ENCODE data around the gene CD44.
"Not testable (repeated sequence)": the region's sequence is repeated elsewhere in the genome, so short reads cannot be mapped to it uniquely, and the experiment has no call there.

Gene CD44
- 607 to 1,324 (median 813) reads per million in 9 experiments for total RNA-seq

DNA sequence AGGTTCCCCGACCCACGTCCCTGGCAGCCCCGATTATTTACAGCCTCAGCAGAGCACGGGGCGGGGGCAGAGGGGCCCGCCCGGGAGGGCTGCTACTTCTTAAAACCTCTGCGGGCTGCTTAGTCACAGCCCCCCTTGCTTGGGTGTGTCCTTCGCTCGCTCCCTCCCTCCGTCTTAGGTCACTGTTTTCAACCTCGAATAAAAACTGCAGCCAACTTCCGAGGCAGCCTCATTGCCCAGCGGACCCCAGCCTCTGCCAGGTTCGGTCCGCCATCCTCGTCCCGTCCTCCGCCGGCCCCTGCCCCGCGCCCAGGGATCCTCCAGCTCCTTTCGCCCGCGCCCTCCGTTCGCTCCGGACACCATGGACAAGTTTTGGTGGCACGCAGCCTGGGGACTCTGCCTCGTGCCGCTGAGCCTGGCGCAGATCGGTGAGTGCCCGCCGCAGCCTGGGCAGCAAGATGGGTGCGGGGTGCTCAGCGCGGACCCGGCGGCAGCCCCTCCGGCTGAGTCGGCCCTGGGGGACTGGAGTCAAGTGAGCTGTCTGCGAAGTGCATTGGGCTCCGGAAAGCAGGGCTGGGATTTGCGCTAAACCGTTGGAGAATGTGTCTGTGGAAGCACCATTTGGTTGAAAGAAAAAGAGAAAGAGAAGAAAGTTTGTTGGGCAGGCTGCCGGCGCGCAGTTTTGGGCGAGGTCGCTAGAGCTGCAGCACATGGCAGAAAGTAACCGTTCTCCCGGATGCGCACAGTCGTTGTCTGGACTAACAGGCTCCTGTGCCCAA, at the start of gene CD44:
Gene CD44, plus strand, starts transcription at position 229 of the 779 bp plus-strand sequence. Its CDS starts 133 bp downstream, at position 362.
- Mint-ChIP-seq H3K27me3 (no peaks in the 10 kb centered on the region), H3K9me3 (no peaks in the 10 kb centered on the region), H3K4me1 (ENCODE audit: low read depth in 2 of 2) (peaks cover 35 to 52% of the 10 kb centered on the region in 2 donors), H3K27ac (peak within 1 kb of the TSS; percentile 92 to 99), H3K4me3 (peak within 1 kb of the TSS; percentile 82 to 86), H3K36me3 (ENCODE audit: insufficient read depth) (peaks cover 57% of the 10 kb centered on the region)
- peak; percentile 78 to 79 (median 78) for DNase-seq
- ATAC-seq (replicated peaks): peak; percentile 82

GRCh38 chr11:35089666-35090065, 49.3 kb upstream of the CD44 start:
- H3K36me3 Mint-ChIP-seq (ENCODE audit: insufficient read depth): no peaks in the 10 kb centered on the region
- H3K4me1 Mint-ChIP-seq (ENCODE audit: low read depth in 2 of 2): peaks cover 14 to 33% of the 10 kb centered on the region in 2 donors
- H3K27ac Mint-ChIP-seq: no peak overlapping the region
- no peaks in the 10 kb centered on the region for H3K27me3 Mint-ChIP-seq
- DNase-seq (no peak), ATAC-seq (replicated peaks) (no peak)
- H3K9me3 Mint-ChIP-seq: no peaks in the 10 kb centered on the region
- no peak overlapping the region for H3K4me3 Mint-ChIP-seq

DNA sequence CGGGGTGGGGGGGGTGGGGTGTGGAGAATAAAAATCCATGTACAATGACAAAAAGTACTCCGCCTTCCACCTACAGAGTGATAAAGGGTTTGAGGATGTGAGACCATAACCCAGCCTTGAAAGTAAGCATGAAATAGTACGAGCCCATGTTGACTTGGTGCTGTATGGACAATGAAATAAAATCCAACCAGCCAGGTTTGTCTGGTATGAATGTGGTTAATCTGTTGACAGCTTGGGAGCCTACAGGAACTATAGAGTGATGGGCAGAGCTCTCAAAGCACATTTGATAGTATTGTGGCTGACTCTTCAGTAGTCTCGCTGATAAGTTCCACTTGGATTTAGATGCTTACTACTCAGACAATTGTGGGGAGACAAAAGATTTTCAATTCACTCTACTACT, 48.8 kb upstream of the CD44 start:
- no peak overlapping the region for H3K27ac Mint-ChIP-seq
- H3K4me1 Mint-ChIP-seq (ENCODE audit: low read depth in 2 of 2): peaks cover 11 to 28% of the 10 kb centered on the region in 2 donors
- no peaks in the 10 kb centered on the region for H3K27me3 Mint-ChIP-seq
- no peak overlapping the region for H3K4me3 Mint-ChIP-seq
- no peak for DNase-seq
- no peaks in the 10 kb centered on the region for H3K36me3 Mint-ChIP-seq (ENCODE audit: insufficient read depth)
- no peak for ATAC-seq (replicated peaks)
- H3K9me3 Mint-ChIP-seq: no peaks in the 10 kb centered on the region

- not testable (repeated sequence) for H3K27me3 Mint-ChIP-seq; H3K9me3 Mint-ChIP-seq; ATAC-seq (replicated peaks); H3K27ac Mint-ChIP-seq; DNase-seq; H3K4me3 Mint-ChIP-seq; H3K36me3 Mint-ChIP-seq (ENCODE audit: insufficient read depth)
- H3K4me1 Mint-ChIP-seq (ENCODE audit: low read depth in 2 of 2): peaks cover 16 to 29% of the 10 kb centered on the region in 2 donors
These were observed 48.0 kb upstream of the CD44 start for GRCh38 chr11:35090991-35091390.

DNA sequence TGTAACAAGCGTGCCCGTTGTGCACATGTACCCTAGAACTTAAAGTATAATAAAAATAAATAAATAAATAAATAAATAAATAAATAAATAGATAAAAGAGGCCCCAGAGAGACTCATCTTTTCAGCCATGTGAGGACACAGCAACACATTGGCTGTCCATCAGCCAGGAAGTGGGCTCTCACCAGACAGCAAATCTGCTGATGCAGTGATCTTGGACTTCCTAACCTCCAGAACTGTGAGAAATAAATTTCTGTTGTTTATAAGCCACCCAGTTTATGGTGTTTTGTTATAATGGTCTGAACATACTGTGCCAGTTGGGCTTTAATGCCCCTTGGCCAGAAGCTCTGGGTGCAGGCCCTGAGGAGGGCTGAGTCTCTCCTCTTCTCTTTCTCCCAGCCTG, 42.2 kb upstream of the CD44 start:
- H3K27ac Mint-ChIP-seq: no peak overlapping the region
- DNase-seq: no peak
- peaks cover 9 to 13% of the 10 kb centered on the region in 2 donors for H3K4me1 Mint-ChIP-seq (ENCODE audit: low read depth in 2 of 2)
- ATAC-seq (replicated peaks): no peak
- no peaks in the 10 kb centered on the region for H3K36me3 Mint-ChIP-seq (ENCODE audit: insufficient read depth)
- H3K9me3 Mint-ChIP-seq: no peaks in the 10 kb centered on the region
- no peaks in the 10 kb centered on the region for H3K27me3 Mint-ChIP-seq
- H3K4me3 Mint-ChIP-seq: no peak overlapping the region

- ATAC-seq (replicated peaks) (no peak), DNase-seq (no peak)
- H3K27me3 Mint-ChIP-seq: no peaks in the 10 kb centered on the region
- peak overlapping the region in 1 of 2 donors; percentile 75 for H3K27ac Mint-ChIP-seq
- H3K4me3 Mint-ChIP-seq: no peak overlapping the region
- no peaks in the 10 kb centered on the region for H3K9me3 Mint-ChIP-seq
- no peaks in the 10 kb centered on the region for H3K36me3 Mint-ChIP-seq (ENCODE audit: insufficient read depth)
- H3K4me1 Mint-ChIP-seq (ENCODE audit: low read depth in 2 of 2): peaks cover 9 to 13% of the 10 kb centered on the region in 2 donors
These were observed 41.0 kb upstream of the CD44 start for GRCh38 chr11:35097814-35098455.

GRCh38 chr11:35098855-35099254, 40.1 kb upstream of the CD44 start:
- no peak overlapping the region for H3K4me3 Mint-ChIP-seq
- ATAC-seq (replicated peaks) (no peak), DNase-seq (no peak)
- H3K9me3 Mint-ChIP-seq: no peaks in the 10 kb centered on the region
- H3K27me3 Mint-ChIP-seq: no peaks in the 10 kb centered on the region
- peaks cover 9 to 11% of the 10 kb centered on the region in 2 donors for H3K4me1 Mint-ChIP-seq (ENCODE audit: low read depth in 2 of 2)
- H3K27ac Mint-ChIP-seq: peak overlapping the region in 1 of 2 donors; percentile 61
- no peaks in the 10 kb centered on the region for H3K36me3 Mint-ChIP-seq (ENCODE audit: insufficient read depth)

DNA sequence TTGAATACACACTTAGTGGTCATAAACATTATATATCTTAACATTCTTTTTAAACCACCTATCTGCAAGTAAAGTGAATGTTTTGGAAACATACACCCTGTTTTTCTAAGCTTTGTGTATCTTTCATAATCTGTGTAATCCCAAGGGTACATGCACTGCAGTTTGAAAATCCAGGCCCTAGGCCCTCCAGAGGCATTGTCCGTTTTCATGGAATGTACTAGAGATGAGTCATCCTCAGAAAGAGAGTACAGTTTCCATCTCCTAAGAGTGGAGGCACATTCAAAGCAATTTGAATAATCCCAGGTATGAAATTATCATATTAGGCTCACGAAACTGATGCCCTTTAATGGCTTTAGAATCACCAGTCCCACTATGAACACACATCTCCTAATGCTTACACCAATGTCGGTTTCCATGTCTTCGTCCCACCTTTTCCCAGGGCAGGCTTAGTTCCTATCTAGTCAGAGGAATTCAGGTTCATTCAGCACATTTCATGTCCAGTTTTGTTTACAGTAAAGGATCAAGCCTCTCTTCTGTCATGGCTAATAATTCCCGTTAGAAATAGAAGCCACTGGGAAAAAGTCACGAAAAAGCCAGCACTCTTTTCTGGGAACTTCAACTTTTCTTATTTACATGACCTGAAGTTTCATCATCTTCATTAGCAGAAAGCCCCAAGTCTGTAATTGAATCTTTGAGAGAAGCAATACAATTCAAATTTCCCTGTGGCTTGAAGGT, 39.5 kb upstream of the CD44 start:
- H3K4me1 Mint-ChIP-seq (ENCODE audit: low read depth in 2 of 2): peaks cover 9% of the 10 kb centered on the region in 2 donors
- no peaks in the 10 kb centered on the region for H3K36me3 Mint-ChIP-seq (ENCODE audit: insufficient read depth)
- no peaks in the 10 kb centered on the region for H3K27me3 Mint-ChIP-seq
- H3K27ac Mint-ChIP-seq: no peak overlapping the region
- no peak overlapping the region for H3K4me3 Mint-ChIP-seq
- ATAC-seq (replicated peaks) (no peak), DNase-seq (no peak)
- no peaks in the 10 kb centered on the region for H3K9me3 Mint-ChIP-seq

DNA sequence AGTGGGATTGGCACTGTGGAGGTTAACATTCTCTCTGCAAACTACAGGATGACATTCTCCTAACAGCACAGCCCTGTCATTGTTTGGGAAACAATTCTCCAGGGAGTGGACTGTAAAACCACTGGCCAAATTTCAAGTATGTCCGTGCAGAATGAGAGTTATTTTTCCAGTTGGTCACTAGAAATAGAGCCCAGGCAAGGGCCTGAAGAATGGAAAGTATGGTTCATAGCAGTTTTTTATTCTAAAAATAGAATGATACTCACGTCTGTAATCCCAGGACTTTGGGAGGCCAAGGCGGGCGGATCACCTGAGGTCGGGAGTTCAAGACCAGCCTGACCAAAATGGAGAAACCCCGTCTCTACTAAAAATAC, 39.0 kb upstream of the CD44 start:
- DNase-seq: no peak
- no peak for ATAC-seq (replicated peaks)
- H3K4me3 Mint-ChIP-seq: no peak overlapping the region
- H3K36me3 Mint-ChIP-seq (ENCODE audit: insufficient read depth): no peaks in the 10 kb centered on the region
- peaks cover 9% of the 10 kb centered on the region in 2 donors for H3K4me1 Mint-ChIP-seq (ENCODE audit: low read depth in 2 of 2)
- H3K27ac Mint-ChIP-seq: no peak overlapping the region
- H3K27me3 Mint-ChIP-seq: no peaks in the 10 kb centered on the region
- no peaks in the 10 kb centered on the region for H3K9me3 Mint-ChIP-seq

DNA sequence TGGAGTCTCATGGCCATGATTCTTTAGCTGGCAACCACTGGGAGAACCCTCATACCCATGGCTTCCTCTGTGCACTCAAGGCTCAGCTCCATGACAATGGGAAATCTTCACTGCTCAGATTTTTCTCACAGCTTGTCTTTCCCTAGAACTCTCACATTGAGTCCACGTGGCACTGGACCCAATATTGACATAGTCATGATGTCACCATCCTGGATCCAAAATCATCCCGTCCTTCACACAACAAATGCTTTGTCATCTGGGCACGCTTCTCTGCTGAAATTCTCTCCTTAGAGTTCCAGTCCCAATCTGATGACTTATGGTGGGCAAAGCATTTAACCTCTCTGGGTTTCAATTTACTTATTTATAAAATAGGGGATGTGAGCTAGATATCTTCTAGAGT, 37.7 kb upstream of the CD44 start:
- no peaks in the 10 kb centered on the region for H3K36me3 Mint-ChIP-seq (ENCODE audit: insufficient read depth)
- no peak overlapping the region for H3K4me3 Mint-ChIP-seq
- H3K27me3 Mint-ChIP-seq: no peaks in the 10 kb centered on the region
- no peaks in the 10 kb centered on the region for H3K9me3 Mint-ChIP-seq
- no peak for ATAC-seq (replicated peaks)
- no peak for DNase-seq
- peaks cover 14 to 17% of the 10 kb centered on the region in 2 donors for H3K4me1 Mint-ChIP-seq (ENCODE audit: low read depth in 2 of 2)
- H3K27ac Mint-ChIP-seq: no peak overlapping the region

DNA sequence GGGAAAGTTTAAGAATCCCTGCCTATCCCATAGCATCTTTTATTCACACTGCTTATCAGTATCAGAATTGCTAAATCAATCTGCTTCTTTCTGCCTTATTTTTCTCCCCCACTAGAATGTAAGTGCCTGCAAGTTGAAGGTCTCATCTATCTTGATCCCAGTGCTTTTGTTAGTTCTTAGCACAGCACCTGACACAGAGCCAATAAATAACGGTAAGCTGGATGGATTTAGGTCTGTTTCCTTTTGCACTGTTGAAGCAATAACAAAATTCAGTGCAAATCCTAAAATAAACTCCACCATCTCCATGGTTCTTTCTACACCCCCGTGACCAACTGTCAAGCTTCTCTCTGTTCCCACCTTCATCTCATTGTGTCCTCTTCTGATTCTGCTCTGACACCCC, 36.7 kb upstream of the CD44 start:
- Mint-ChIP-seq H3K27me3 (no peaks in the 10 kb centered on the region), H3K36me3 (ENCODE audit: insufficient read depth) (no peaks in the 10 kb centered on the region), H3K4me3 (no peak overlapping the region), H3K4me1 (ENCODE audit: low read depth in 2 of 2) (peaks cover 18 to 22% of the 10 kb centered on the region in 2 donors), H3K9me3 (no peaks in the 10 kb centered on the region), H3K27ac (no peak overlapping the region)
- no peak for ATAC-seq (replicated peaks)
- no peak for DNase-seq

- no peak overlapping the region for H3K4me3 Mint-ChIP-seq
- peaks cover 21 to 25% of the 10 kb centered on the region in 2 donors for H3K4me1 Mint-ChIP-seq (ENCODE audit: low read depth in 2 of 2)
- H3K27ac Mint-ChIP-seq: peak overlapping the region in 1 of 2 donors; percentile 67
These were observed 35.4 kb upstream of the CD44 start for GRCh38 chr11:35103366-35104208.

DNA sequence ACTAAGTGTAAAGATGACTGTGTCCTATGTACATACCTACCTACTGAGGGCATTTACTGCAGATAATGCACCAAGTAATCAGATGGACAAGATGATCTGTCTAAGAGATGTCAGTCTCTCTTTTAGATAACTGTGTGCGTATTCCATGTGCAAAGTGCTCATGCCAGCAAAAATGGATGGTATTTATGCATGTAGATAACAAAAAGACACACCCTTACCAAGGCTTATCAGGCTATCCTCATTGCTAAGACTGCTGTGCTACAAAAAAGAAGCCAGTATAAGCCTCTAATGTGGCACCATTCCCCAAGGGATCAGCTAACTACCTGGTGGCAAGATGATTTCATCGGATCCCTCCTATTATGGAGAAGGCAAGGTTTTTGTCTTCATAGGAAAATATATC, 34.3 kb upstream of the CD44 start:
- Mint-ChIP-seq H3K36me3 (ENCODE audit: insufficient read depth) (no peaks in the 10 kb centered on the region), H3K27ac (no peak overlapping the region), H3K9me3 (no peaks in the 10 kb centered on the region), H3K4me3 (no peak overlapping the region), H3K27me3 (no peaks in the 10 kb centered on the region), H3K4me1 (ENCODE audit: low read depth in 2 of 2) (peaks cover 21 to 29% of the 10 kb centered on the region in 2 donors)
- ATAC-seq (replicated peaks) (no peak), DNase-seq (no peak)

More at GRCh38 chr11:35103366-35104208, 35.4 kb upstream of the CD44 start:
- Mint-ChIP-seq H3K9me3 (no peaks in the 10 kb centered on the region), H3K36me3 (ENCODE audit: insufficient read depth) (no peaks in the 10 kb centered on the region), H3K27me3 (no peaks in the 10 kb centered on the region)
- ATAC-seq (replicated peaks) (no peak), DNase-seq (no peak)

Data from effector memory CD8-positive, alpha-beta T cell (primary cell).